GM23338 (cell line): ENCODE data around the gene ATP8A1. TPM values are rescaled to one million over a fixed set of nuclear protein-coding genes. Genes with fewer than 3 reads are reported as not detected.

Experiments used
- ATAC-seq: fragments of 200-7000 bp; cut with Tn5 transposase; 3 replicates; pipeline ENCODE4 v1.9.1; 2020
- DNase-seq: peaks from one replicate; pipeline ENCODE4 v3.0.0-alpha.2; 2015; ENCODE audit warnings: low spot score
- H2AFZ ChIP-seq: fragments of 200-600 bp; sonication (generic); 2 replicates; pipeline ENCODE4 v1.8.0; 2016; ENCODE audit warnings: antibody characterized with exemption, mild to moderate bottlenecking, moderate library complexity
- H3F3A ChIP-seq: fragments of 200-600 bp; sonication (generic); replicated peaks from 2 replicates; pipeline ENCODE4 v1.8.0; 2017; ENCODE audit warnings: antibody characterized with exemption, mixed run types, low read depth
- H3K27ac ChIP-seq: fragments of 200-600 bp; sonication (generic); 2 replicates; pipeline ENCODE4 v1.6.1; 2016; ENCODE audit warnings: low read depth
- H3K27me3 ChIP-seq: fragments of 200-600 bp; sonication (generic); 2 replicates; pipeline ENCODE4 v1.8.0; 2016; ENCODE audit warnings: mild to moderate bottlenecking, mixed run types, moderate library complexity; ENCODE audit not compliant: insufficient read depth
- H3K36me3 ChIP-seq: fragments of 200-600 bp; sonication (generic); 2 replicates; pipeline ENCODE4 v1.8.0; 2016; ENCODE audit warnings: mild to moderate bottlenecking; ENCODE audit not compliant: insufficient read depth
- H3K4me1 ChIP-seq: fragments of 200-600 bp; sonication (generic); 2 replicates; pipeline ENCODE4 v1.8.0; 2016; ENCODE audit warnings: mild to moderate bottlenecking, moderate library complexity; ENCODE audit not compliant: insufficient read depth
- H3K4me2 ChIP-seq: fragments of 200-600 bp; sonication (generic); 2 replicates; pipeline ENCODE4 v1.7.1; 2017; ENCODE audit warnings: mixed run types
- H3K4me3 ChIP-seq: fragments of 200-600 bp; sonication (generic); 2 replicates; pipeline ENCODE4 v1.6.1; 2016; ENCODE audit warnings: mixed run types
- H3K79me2 ChIP-seq: fragments of 200-600 bp; sonication (generic); replicated peaks from 2 replicates; pipeline ENCODE4 v1.8.0; 2017; ENCODE audit warnings: mild to moderate bottlenecking; ENCODE audit not compliant: insufficient read depth
- H3K9me2 ChIP-seq: fragments of 200-600 bp; sonication (generic); 2 replicates; pipeline ENCODE4 v1.8.0; 2017; ENCODE audit not compliant: insufficient read depth
- H4K20me1 ChIP-seq: fragments of 200-600 bp; sonication (generic); replicated peaks from 2 replicates; pipeline ENCODE4 v1.8.0; 2017; ENCODE audit warnings: mild to moderate bottlenecking; ENCODE audit not compliant: insufficient read depth
- H3K27ac Mint-ChIP-seq: 2 replicates; pipeline ENCODE4 v1.8.0; 2020; ENCODE audit warnings: inconsistent platforms, mild to moderate bottlenecking, moderate library complexity, mixed read lengths
- H3K27me3 Mint-ChIP-seq: 3 replicates; pipeline ENCODE4 v1.8.0; 2022; ENCODE audit warnings: low read depth, mild to moderate bottlenecking, moderate library complexity, mixed read lengths, inconsistent platforms; ENCODE audit not compliant: insufficient read depth, poor library complexity
- H3K36me3 Mint-ChIP-seq: 3 replicates; pipeline ENCODE4 v1.8.0; 2021; ENCODE audit warnings: low read depth, mild to moderate bottlenecking, inconsistent platforms, moderate library complexity, mixed read lengths
- H3K4me1 Mint-ChIP-seq: 3 replicates; pipeline ENCODE4 v1.8.0; 2020; ENCODE audit warnings: mild to moderate bottlenecking, inconsistent platforms, mixed read lengths
- H3K4me3 Mint-ChIP-seq: 3 replicates; pipeline ENCODE4 v1.8.0; 2021; ENCODE audit warnings: moderate library complexity, mild to moderate bottlenecking, inconsistent platforms, mixed read lengths
- H3K9me3 Mint-ChIP-seq: 3 replicates; pipeline ENCODE4 v1.8.0; 2020; ENCODE audit warnings: moderate library complexity, mild to moderate bottlenecking, inconsistent platforms, mixed read lengths
- CREB1 ChIP-seq: fragments of 250-450 bp; sonication (Bioruptor Pico); IDR thresholded peaks from 2 replicates; pipeline ENCODE4 v1.5.0; 2020; ENCODE audit warnings: low read depth, mild to moderate bottlenecking, moderate library complexity
- CTCF ChIP-seq, 2 experiments: fragments of 200-600 bp in 1 of 2; sonication (generic) in 1 of 2; conservative IDR thresholded peaks; 2 replicates each; pipeline versions ENCODE4 v1.5.1 to v1.6.1; 2016 to 2017; ENCODE audit warnings: antibody characterized with exemption in 2 of 2, low read depth in 2 of 2, mild to moderate bottlenecking in 2 of 2, moderate library complexity in 1 of 2
- ETS1 ChIP-seq: IDR thresholded peaks from 2 replicates; pipeline ENCODE4 v1.6.1; 2016; ENCODE audit warnings: antibody characterized with exemption
- EZH2 ChIP-seq: fragments of 200-600 bp; sonication (generic); IDR thresholded peaks from one replicate; pipeline ENCODE4 v1.8.0; 2017; ENCODE audit warnings: antibody characterized with exemption, mild to moderate bottlenecking, low read depth; ENCODE audit not compliant: unreplicated experiment
- EZH2phosphoT487 ChIP-seq: fragments of 200-600 bp; sonication (generic); IDR thresholded peaks from one replicate; pipeline ENCODE4 v1.8.1; 2018; ENCODE audit warnings: antibody characterized with exemption; ENCODE audit not compliant: unreplicated experiment
- JUNB ChIP-seq: IDR thresholded peaks from one replicate; pipeline ENCODE4 v1.6.1; 2016; ENCODE audit warnings: antibody characterized with exemption; ENCODE audit not compliant: unreplicated experiment
- NANOG ChIP-seq: IDR thresholded peaks from 2 replicates; pipeline ENCODE4 v1.6.1; 2016; ENCODE audit warnings: antibody characterized with exemption, borderline replicate concordance
- POLR2AphosphoS5 ChIP-seq: IDR thresholded peaks from 2 replicates; pipeline ENCODE4 v1.6.1; 2016; ENCODE audit warnings: antibody characterized with exemption, low read depth
- REST ChIP-seq: IDR thresholded peaks from one replicate; pipeline ENCODE4 v1.6.1; 2018; ENCODE audit warnings: antibody characterized with exemption; ENCODE audit not compliant: unreplicated experiment
- STAT1 ChIP-seq: IDR thresholded peaks from one replicate; pipeline ENCODE4 v1.6.1; 2016; ENCODE audit warnings: antibody characterized with exemption; ENCODE audit not compliant: unreplicated experiment
- ZNF114 ChIP-seq: fragments of 250-450 bp; sonication (Bioruptor Pico); IDR thresholded peaks from 2 replicates; pipeline ENCODE4 v1.5.0; 2020; ENCODE audit warnings: mild to moderate bottlenecking, moderate library complexity
- ZNF462 ChIP-seq: fragments of 250-450 bp; sonication (Bioruptor Pico); IDR thresholded peaks from 2 replicates; pipeline ENCODE4 v1.5.0; 2020; ENCODE audit warnings: mild to moderate bottlenecking, moderate library complexity
- polyA plus RNA-seq: library from polyadenylated mRNA; unstranded; fragments of >200 nt; fragmentation: Nextera tagmentation; extraction: Ambion mirVana; gene quantifications from 2 replicates; pipeline ENCODE4 v1.2.1, GENCODE V29; 2016
- total RNA-seq: library from RNA; depleted of rRNA; stranded (reverse); fragments of >200 nt; shearing (Covaris generic); gene quantifications from 2 replicates; pipeline ENCODE4 v1.2.3, GENCODE V29; 2014

Gene ATP8A1
- total and polyA plus RNA-seq, 2 experiments from 2014 or later = 6.8 to 66.3 TPM

- TF ChIP-seq ZNF462 (CRISPR knock-in tag) (no peak), STAT1 (no peak), NANOG (no peak), EZH2phosphoT487 (no peak), CTCF (conservative IDR thresholded peaks at IDR 0.05; ENCODE audit: low read depth in 2 of 2) (no peak)
Observed at GRCh38 chr4:42543762-42544161, 113.1 kb downstream of the ATP8A1 start (continued).

GRCh38 chr4:42543126-42543525 is 113.8 kb downstream of the ATP8A1 start:
- Histone ChIP-seq H3K27me3 (no peaks in the 10 kb centered on the region), H4K20me1 (no peaks in the 10 kb centered on the region), H3K4me2 (no peak overlapping the region), H3K4me3 (no peak overlapping the region), H3K27ac (no peak overlapping the region), H3K79me2 (no peaks in the 10 kb centered on the region), H3K36me3 (no peaks in the 10 kb centered on the region), H3K9me2 (no peaks in the 10 kb centered on the region), H3F3A (no peaks in the 10 kb centered on the region), H3K4me1 (no peaks in the 10 kb centered on the region), H2AFZ (no peak overlapping the region)
- H3K27ac Mint-ChIP-seq = no peak overlapping the region
- TF ChIP-seq ETS1 (no peak), REST (no peak), JUNB (no peak), ZNF114 (CRISPR knock-in tag) (no peak), EZH2 (no peak), POLR2AphosphoS5 (no peak), CREB1 (no peak)
- DNase-seq (no peak), ATAC-seq (no peak)
- H3K9me3 Mint-ChIP-seq = no peaks in the 10 kb centered on the region
- peaks cover 15% of the 10 kb centered on the region; the same call in 2 of the 3 replicates for H3K36me3 Mint-ChIP-seq
- H3K4me3 Mint-ChIP-seq = no peak overlapping the region
- no peaks in the 10 kb centered on the region for H3K27me3 Mint-ChIP-seq
- no peaks in the 10 kb centered on the region for H3K4me1 Mint-ChIP-seq
